Progenitor cell of endocrine pancreas (in vitro differentiated cells): ENCODE data around the gene PPP2R2D. TPM values are rescaled to one million over a fixed set of nuclear protein-coding genes. Genes with fewer than 3 reads are reported as not detected.
"Not testable (repeated sequence)": the region's sequence is repeated elsewhere in the genome, so short reads cannot be mapped to it uniquely, and the experiment has no call there.

ENCODE experiments used
- DNase-seq: peaks from one replicate; pipeline ENCODE4 v3.0.0; 2021; ENCODE audit warnings: low spot score; ENCODE audit not compliant: unreplicated experiment
- H3K27ac Mint-ChIP-seq: 2 replicates; pipeline ENCODE4 v1.8.0; 2021; ENCODE audit warnings: mild to moderate bottlenecking, moderate library complexity, mixed read lengths
- H3K27me3 Mint-ChIP-seq: 2 replicates; pipeline ENCODE4 v1.8.0; 2021; ENCODE audit warnings: mixed read lengths
- H3K36me3 Mint-ChIP-seq: 2 replicates; pipeline ENCODE4 v1.8.0; 2022; ENCODE audit warnings: mixed read lengths; ENCODE audit not compliant: insufficient read depth
- H3K4me1 Mint-ChIP-seq: 2 replicates; pipeline ENCODE4 v1.8.0; 2021; ENCODE audit warnings: low read depth, mixed read lengths
- H3K4me3 Mint-ChIP-seq: 2 replicates; pipeline ENCODE4 v1.8.0; 2021; ENCODE audit warnings: low read depth, mild to moderate bottlenecking, moderate library complexity, mixed read lengths
- H3K9me3 Mint-ChIP-seq: 2 replicates; pipeline ENCODE4 v1.8.0; 2021; ENCODE audit warnings: low read depth, mixed read lengths
- CTCF ChIP-seq: fragments of 200-600 bp; sonication (generic); IDR thresholded peaks from one replicate; pipeline ENCODE4 v1.5.0; 2021; ENCODE audit warnings: antibody characterized with exemption, mild to moderate bottlenecking; ENCODE audit not compliant: unreplicated experiment
- total RNA-seq: library from RNA; stranded (reverse); gene quantifications from 2 replicates; pipeline ENCODE4 v1.2.1, GENCODE V29; 2021

Gene PPP2R2D
- total RNA-seq, 1 donor from 2014 or later, result 43.6 TPM

- no peak for DNase-seq
- Mint-ChIP-seq H3K36me3 (peaks cover 7% of the 10 kb centered on the region), H3K27ac (peak overlapping the region; percentile 67)
These were observed 10.6 kb downstream of the PPP2R2D start for GRCh38 chr10:131911451-131911850.

GRCh38 chr10:131912620-131913019 is 11.8 kb downstream of the PPP2R2D start:
- Mint-ChIP-seq H3K9me3 (no peaks in the 10 kb centered on the region), H3K27ac (no peak overlapping the region), H3K27me3 (no peaks in the 10 kb centered on the region), H3K4me3 (no peak overlapping the region), H3K36me3 (peaks cover 9% of the 10 kb centered on the region), H3K4me1 (peaks cover 15% of the 10 kb centered on the region)
- DNase-seq, result no peak
- TF ChIP-seq CTCF, result no peak

More at GRCh38 chr10:131911451-131911850, 10.6 kb downstream of the PPP2R2D start:
- no peaks in the 10 kb centered on the region for H3K9me3 Mint-ChIP-seq
- no peaks in the 10 kb centered on the region for H3K27me3 Mint-ChIP-seq
- peaks cover 16% of the 10 kb centered on the region for H3K4me1 Mint-ChIP-seq
- TF ChIP-seq CTCF, result no peak
- no peak overlapping the region for H3K4me3 Mint-ChIP-seq

GRCh38 chr10:131915484-131915883 is 14.7 kb downstream of the PPP2R2D start:
- DNase-seq, result no peak
- Mint-ChIP-seq H3K27me3 (no peaks in the 10 kb centered on the region), H3K36me3 (peaks cover 9% of the 10 kb centered on the region), H3K4me3 (no peak overlapping the region), H3K27ac (peak overlapping the region; percentile 51), H3K4me1 (peaks cover 4% of the 10 kb centered on the region), H3K9me3 (no peaks in the 10 kb centered on the region)
- TF ChIP-seq CTCF, result no peak

GRCh38 chr10:131915990-131916766 is 15.4 kb downstream of the PPP2R2D start:
- Mint-ChIP-seq H3K4me3 (no peak overlapping the region), H3K27ac (peak overlapping the region; percentile 84), H3K27me3 (no peaks in the 10 kb centered on the region), H3K36me3 (peaks cover 9% of the 10 kb centered on the region), H3K4me1 (peaks cover 4% of the 10 kb centered on the region), H3K9me3 (no peaks in the 10 kb centered on the region)
- TF ChIP-seq CTCF, result no peak
- DNase-seq, result no peak

- DNase-seq, H3K36me3 Mint-ChIP-seq, H3K4me1 Mint-ChIP-seq, H3K27me3 Mint-ChIP-seq, H3K9me3 Mint-ChIP-seq, H3K4me3 Mint-ChIP-seq: not testable (repeated sequence)
- peak overlapping the region; percentile 84 for H3K27ac Mint-ChIP-seq
These were observed 16.0 kb downstream of the PPP2R2D start for GRCh38 chr10:131916767-131917160.

GRCh38 chr10:131917496-131917895 is 16.7 kb downstream of the PPP2R2D start:
- DNase-seq, H3K27ac Mint-ChIP-seq, H3K27me3 Mint-ChIP-seq, H3K4me3 Mint-ChIP-seq, H3K36me3 Mint-ChIP-seq, H3K4me1 Mint-ChIP-seq, H3K9me3 Mint-ChIP-seq: not testable (repeated sequence)

GRCh38 chr10:131919461-131919860 is 18.7 kb downstream of the PPP2R2D start:
- H3K4me1 Mint-ChIP-seq, H3K4me3 Mint-ChIP-seq, H3K27me3 Mint-ChIP-seq, H3K27ac Mint-ChIP-seq, DNase-seq, H3K36me3 Mint-ChIP-seq, H3K9me3 Mint-ChIP-seq: not testable (repeated sequence)
